Measurements from ENCODE around the gene TRAPPC3.

TRAPPC3 gene

DNA sequence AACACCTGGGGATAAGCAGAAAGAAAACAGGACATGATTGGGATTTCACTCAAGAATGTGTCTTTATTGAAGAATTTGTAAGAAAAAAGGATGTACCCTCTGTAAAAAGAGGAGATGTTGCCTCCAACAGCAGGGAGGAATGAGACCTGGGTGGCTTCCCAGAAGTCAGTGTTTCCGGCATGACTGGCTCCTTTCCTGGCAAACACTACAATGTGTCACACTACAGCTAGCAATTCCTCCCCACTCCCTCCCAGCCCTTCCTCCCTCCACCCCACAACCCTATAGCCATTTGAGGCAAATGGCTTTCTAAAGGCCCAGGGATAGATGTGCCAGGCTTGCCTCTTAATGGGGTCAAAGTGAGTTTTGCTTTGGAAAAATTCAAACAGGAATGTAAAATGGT is 12.8 kb downstream of the TRAPPC3 start:
- H3K27ac ChIP-seq (ENCODE audit: low read depth, low read length) = no peak overlapping the region
- no peak overlapping the region for H3K9ac ChIP-seq (ENCODE audit: low read depth in 1 of 2, low read length in 2 of 2)

GRCh38 chr1:36135796-36136195 is 13.5 kb downstream of the TRAPPC3 start:
- no peaks in the 10 kb centered on the region for H3K27me3 ChIP-seq (ENCODE audit: control insufficient read depth in 1 of 2, insufficient read depth in 2 of 2, low read length in 2 of 2)
- no peak overlapping the region for H3K27ac ChIP-seq (ENCODE audit: low read depth, low read length)
- H3K9ac ChIP-seq (ENCODE audit: low read depth in 1 of 2, low read length in 2 of 2) = no peak overlapping the region
- H3K4me1 ChIP-seq (ENCODE audit: control insufficient read depth in 1 of 2, insufficient read depth in 2 of 2, low read length in 2 of 2) = peaks cover 6 to 10% of the 10 kb centered on the region in 2 donors
- H3K9me3 ChIP-seq (ENCODE audit: control insufficient read depth in 1 of 2, low read length in 2 of 2) = no peaks in the 10 kb centered on the region
- no peak overlapping the region for H3K4me3 ChIP-seq (ENCODE audit: low read depth in 1 of 2, low read length in 2 of 2)
- peaks cover 29 to 35% of the 10 kb centered on the region in 2 donors for H3K36me3 ChIP-seq (ENCODE audit: control insufficient read depth in 1 of 2, insufficient read depth in 2 of 2, low read length in 2 of 2)

More for the DNA sequence above, 12.8 kb downstream of the TRAPPC3 start:
- H3K9me3 ChIP-seq (ENCODE audit: control insufficient read depth in 1 of 2, low read length in 2 of 2) = no peaks in the 10 kb centered on the region
- H3K27me3 ChIP-seq (ENCODE audit: control insufficient read depth in 1 of 2, insufficient read depth in 2 of 2, low read length in 2 of 2) = no peaks in the 10 kb centered on the region
- H3K4me3 ChIP-seq (ENCODE audit: low read depth in 1 of 2, low read length in 2 of 2) = no peak overlapping the region
- H3K36me3 ChIP-seq (ENCODE audit: control insufficient read depth in 1 of 2, insufficient read depth in 2 of 2, low read length in 2 of 2) = peaks cover 29 to 35% of the 10 kb centered on the region in 2 donors
- peaks cover 6 to 10% of the 10 kb centered on the region in 2 donors for H3K4me1 ChIP-seq (ENCODE audit: control insufficient read depth in 1 of 2, insufficient read depth in 2 of 2, low read length in 2 of 2)

- Histone ChIP-seq H3K9me3 (ENCODE audit: control insufficient read depth in 1 of 2, low read length in 2 of 2) (no peaks in the 10 kb centered on the region), H3K27ac (ENCODE audit: low read depth, low read length) (no peak overlapping the region), H3K4me1 (ENCODE audit: control insufficient read depth in 1 of 2, insufficient read depth in 2 of 2, low read length in 2 of 2) (peaks cover 6 to 10% of the 10 kb centered on the region in 2 donors), H3K9ac (ENCODE audit: low read depth in 1 of 2, low read length in 2 of 2) (no peak overlapping the region), H3K4me3 (ENCODE audit: low read depth in 1 of 2, low read length in 2 of 2) (no peak overlapping the region), H3K36me3 (ENCODE audit: control insufficient read depth in 1 of 2, insufficient read depth in 2 of 2, low read length in 2 of 2) (peaks cover 29 to 35% of the 10 kb centered on the region in 2 donors), H3K27me3 (ENCODE audit: control insufficient read depth in 1 of 2, insufficient read depth in 2 of 2, low read length in 2 of 2) (no peaks in the 10 kb centered on the region)
These were observed 14.0 kb downstream of the TRAPPC3 start for GRCh38 chr1:36135330-36135667.

GRCh38 chr1:36134505-36135329 is 14.6 kb downstream of the TRAPPC3 start:
- no peaks in the 10 kb centered on the region for H3K9me3 ChIP-seq (ENCODE audit: control insufficient read depth in 1 of 2, low read length in 2 of 2)
- H3K9ac ChIP-seq (ENCODE audit: low read depth in 1 of 2, low read length in 2 of 2) = no peak overlapping the region
- no peak overlapping the region for H3K4me3 ChIP-seq (ENCODE audit: low read depth in 1 of 2, low read length in 2 of 2)
- no peak overlapping the region for H3K27ac ChIP-seq (ENCODE audit: low read depth, low read length)
- H3K36me3 ChIP-seq (ENCODE audit: control insufficient read depth in 1 of 2, insufficient read depth in 2 of 2, low read length in 2 of 2) = peaks cover 23 to 29% of the 10 kb centered on the region in 2 donors
- H3K27me3 ChIP-seq (ENCODE audit: control insufficient read depth in 1 of 2, insufficient read depth in 2 of 2, low read length in 2 of 2) = no peaks in the 10 kb centered on the region
- peaks cover 6 to 10% of the 10 kb centered on the region in 2 donors for H3K4me1 ChIP-seq (ENCODE audit: control insufficient read depth in 1 of 2, insufficient read depth in 2 of 2, low read length in 2 of 2)

GRCh38 chr1:36134031-36134430 is 15.3 kb downstream of the TRAPPC3 start:
- H3K4me1 ChIP-seq (ENCODE audit: control insufficient read depth in 1 of 2, insufficient read depth in 2 of 2, low read length in 2 of 2) = peaks cover 6 to 10% of the 10 kb centered on the region in 2 donors
- no peak overlapping the region for H3K9ac ChIP-seq (ENCODE audit: low read depth in 1 of 2, low read length in 2 of 2)
- H3K36me3 ChIP-seq (ENCODE audit: control insufficient read depth in 1 of 2, insufficient read depth in 2 of 2, low read length in 2 of 2) = peaks cover 20 to 25% of the 10 kb centered on the region in 2 donors
- no peak overlapping the region for H3K27ac ChIP-seq (ENCODE audit: low read depth, low read length)
- no peaks in the 10 kb centered on the region for H3K27me3 ChIP-seq (ENCODE audit: control insufficient read depth in 1 of 2, insufficient read depth in 2 of 2, low read length in 2 of 2)
- H3K4me3 ChIP-seq (ENCODE audit: low read depth in 1 of 2, low read length in 2 of 2) = no peak overlapping the region
- H3K9me3 ChIP-seq (ENCODE audit: control insufficient read depth in 1 of 2, low read length in 2 of 2) = no peaks in the 10 kb centered on the region

DNA sequence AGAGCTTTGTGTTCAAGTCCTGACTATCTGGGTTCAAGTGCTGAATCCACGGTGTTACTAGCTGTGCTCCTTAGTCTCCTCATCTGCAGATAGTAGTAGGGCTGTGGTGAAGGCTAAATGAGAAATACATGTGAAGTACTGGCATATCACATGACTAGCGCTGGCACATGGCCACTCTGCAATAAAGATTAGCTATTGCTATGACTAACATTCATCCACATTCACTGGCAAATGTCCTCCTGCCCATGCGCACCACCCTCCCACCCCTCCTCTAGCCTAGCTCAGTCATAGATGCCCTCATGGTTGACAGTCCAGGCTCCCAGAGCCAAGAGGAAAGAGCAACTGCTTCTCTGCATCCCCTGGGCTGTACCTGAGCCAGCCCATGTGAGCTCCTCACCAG is 15.8 kb downstream of the TRAPPC3 start:
- peaks cover 6 to 10% of the 10 kb centered on the region in 2 donors for H3K4me1 ChIP-seq (ENCODE audit: control insufficient read depth in 1 of 2, insufficient read depth in 2 of 2, low read length in 2 of 2)
- peaks cover 19 to 22% of the 10 kb centered on the region in 2 donors for H3K36me3 ChIP-seq (ENCODE audit: control insufficient read depth in 1 of 2, insufficient read depth in 2 of 2, low read length in 2 of 2)
- no peaks in the 10 kb centered on the region for H3K9me3 ChIP-seq (ENCODE audit: control insufficient read depth in 1 of 2, low read length in 2 of 2)
- no peaks in the 10 kb centered on the region for H3K27me3 ChIP-seq (ENCODE audit: control insufficient read depth in 1 of 2, insufficient read depth in 2 of 2, low read length in 2 of 2)
- H3K9ac ChIP-seq (ENCODE audit: low read depth in 1 of 2, low read length in 2 of 2) = no peak overlapping the region
- H3K4me3 ChIP-seq (ENCODE audit: low read depth in 1 of 2, low read length in 2 of 2) = no peak overlapping the region
- no peak overlapping the region for H3K27ac ChIP-seq (ENCODE audit: low read depth, low read length)

DNA sequence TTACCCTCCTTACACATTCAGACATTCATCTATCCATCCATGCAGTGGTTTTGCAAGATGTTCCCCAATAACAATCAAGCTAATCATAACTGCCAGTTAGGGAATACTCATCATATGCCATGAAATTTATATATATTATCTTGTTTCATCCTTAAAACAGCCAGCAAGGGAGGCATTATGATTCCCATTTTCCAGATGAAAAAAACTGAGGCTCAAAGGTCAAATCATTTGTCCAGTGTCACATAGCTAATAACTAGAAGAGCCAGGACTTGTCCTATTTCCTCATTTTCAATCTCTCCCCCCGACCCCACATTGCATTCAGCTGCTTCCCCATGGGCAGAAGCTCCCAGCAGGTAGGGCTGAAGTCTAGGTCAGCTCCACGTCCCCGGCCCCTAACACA is 17.3 kb downstream of the TRAPPC3 start:
- Histone ChIP-seq H3K27me3 (ENCODE audit: control insufficient read depth in 1 of 2, insufficient read depth in 2 of 2, low read length in 2 of 2) (no peaks in the 10 kb centered on the region), H3K4me1 (ENCODE audit: control insufficient read depth in 1 of 2, insufficient read depth in 2 of 2, low read length in 2 of 2) (peaks cover 6 to 10% of the 10 kb centered on the region in 2 donors), H3K9ac (ENCODE audit: low read depth in 1 of 2, low read length in 2 of 2) (no peak overlapping the region), H3K9me3 (ENCODE audit: control insufficient read depth in 1 of 2, low read length in 2 of 2) (no peaks in the 10 kb centered on the region), H3K4me3 (ENCODE audit: low read depth in 1 of 2, low read length in 2 of 2) (no peak overlapping the region), H3K36me3 (ENCODE audit: control insufficient read depth in 1 of 2, insufficient read depth in 2 of 2, low read length in 2 of 2) (peaks cover 5 to 8% of the 10 kb centered on the region in 2 donors), H3K27ac (ENCODE audit: low read depth, low read length) (no peak overlapping the region)

- Histone ChIP-seq H3K4me3 (ENCODE audit: low read depth in 1 of 2, low read length in 2 of 2) (no peak overlapping the region), H3K9ac (ENCODE audit: low read depth in 1 of 2, low read length in 2 of 2) (no peak overlapping the region), H3K36me3 (ENCODE audit: control insufficient read depth in 1 of 2, insufficient read depth in 2 of 2, low read length in 2 of 2) (no peaks in the 10 kb centered on the region), H3K27me3 (ENCODE audit: control insufficient read depth in 1 of 2, insufficient read depth in 2 of 2, low read length in 2 of 2) (peaks cover 19 to 24% of the 10 kb centered on the region in 2 donors), H3K4me1 (ENCODE audit: control insufficient read depth in 1 of 2, insufficient read depth in 2 of 2, low read length in 2 of 2) (peaks cover 7 to 9% of the 10 kb centered on the region in 2 donors), H3K27ac (ENCODE audit: low read depth, low read length) (no peak overlapping the region), H3K9me3 (ENCODE audit: control insufficient read depth in 1 of 2, low read length in 2 of 2) (no peaks in the 10 kb centered on the region)
These were observed 20.4 kb downstream of the TRAPPC3 start for GRCh38 chr1:36128905-36129206.

DNA sequence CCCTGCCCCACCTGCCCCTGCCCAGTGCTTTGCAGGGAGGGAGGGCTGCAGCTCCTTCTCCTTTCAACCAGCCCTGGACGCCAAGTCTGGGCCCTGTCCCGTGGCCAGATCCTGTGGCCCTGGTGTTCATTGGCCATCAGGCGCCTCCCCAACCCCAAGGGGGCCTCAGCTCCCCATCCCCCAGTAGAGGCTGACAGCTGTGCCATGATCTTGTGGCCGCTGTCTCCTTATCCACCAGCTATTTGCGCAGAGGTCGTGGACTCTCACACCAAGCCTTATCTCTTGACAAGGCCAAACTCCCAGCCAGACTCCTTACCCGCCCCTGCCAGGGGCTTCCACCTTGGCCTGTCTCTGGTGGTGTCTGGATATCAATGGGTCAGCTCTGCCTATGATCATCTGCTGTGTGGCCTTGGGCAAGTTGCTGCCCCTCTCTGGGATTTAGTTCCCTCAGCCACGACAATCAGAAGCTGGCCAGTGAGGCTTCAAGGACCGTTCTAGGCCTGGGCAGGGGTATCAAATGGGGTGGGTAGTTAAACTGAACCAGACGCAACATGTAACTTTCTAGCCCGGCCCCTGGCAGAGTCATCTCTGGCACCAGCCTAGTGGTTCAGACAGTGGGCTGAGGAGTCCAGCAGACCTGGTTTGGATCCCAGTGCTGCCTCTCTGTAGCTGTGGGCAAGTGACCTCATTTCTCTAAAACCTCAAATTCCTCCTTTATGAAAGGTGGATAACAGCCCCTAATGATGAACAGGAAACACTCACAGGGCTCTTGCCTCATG is 21.0 kb downstream of the TRAPPC3 start:
- H3K4me3 ChIP-seq (ENCODE audit: low read depth in 1 of 2, low read length in 2 of 2) = no peak overlapping the region
- no peaks in the 10 kb centered on the region for H3K36me3 ChIP-seq (ENCODE audit: control insufficient read depth in 1 of 2, insufficient read depth in 2 of 2, low read length in 2 of 2)
- no peak overlapping the region for H3K27ac ChIP-seq (ENCODE audit: low read depth, low read length)
- H3K9ac ChIP-seq (ENCODE audit: low read depth in 1 of 2, low read length in 2 of 2) = no peak overlapping the region
- H3K27me3 ChIP-seq (ENCODE audit: control insufficient read depth in 1 of 2, insufficient read depth in 2 of 2, low read length in 2 of 2) = peaks cover 23 to 29% of the 10 kb centered on the region in 2 donors
- peaks cover 3 to 6% of the 10 kb centered on the region in 2 donors for H3K4me1 ChIP-seq (ENCODE audit: control insufficient read depth in 1 of 2, insufficient read depth in 2 of 2, low read length in 2 of 2)
- no peaks in the 10 kb centered on the region for H3K9me3 ChIP-seq (ENCODE audit: control insufficient read depth in 1 of 2, low read length in 2 of 2)

- H3K4me3 ChIP-seq (ENCODE audit: low read depth in 1 of 2, low read length in 2 of 2) = no peak overlapping the region
- no peak overlapping the region for H3K27ac ChIP-seq (ENCODE audit: low read depth, low read length)
- H3K27me3 ChIP-seq (ENCODE audit: control insufficient read depth in 1 of 2, insufficient read depth in 2 of 2, low read length in 2 of 2) = peaks cover 32 to 37% of the 10 kb centered on the region in 2 donors
These were observed 22.3 kb downstream of the TRAPPC3 start for GRCh38 chr1:36126797-36127500.

More at GRCh38 chr1:36126797-36127500, 22.3 kb downstream of the TRAPPC3 start:
- Histone ChIP-seq H3K9me3 (ENCODE audit: control insufficient read depth in 1 of 2, low read length in 2 of 2) (no peaks in the 10 kb centered on the region), H3K4me1 (ENCODE audit: control insufficient read depth in 1 of 2, insufficient read depth in 2 of 2, low read length in 2 of 2) (peaks cover 0 to 3% of the 10 kb centered on the region in 2 donors), H3K36me3 (ENCODE audit: control insufficient read depth in 1 of 2, insufficient read depth in 2 of 2, low read length in 2 of 2) (no peaks in the 10 kb centered on the region), H3K9ac (ENCODE audit: low read depth in 1 of 2, low read length in 2 of 2) (no peak overlapping the region)
